Trophoblast cell (in vitro differentiated cells and primary cell): Measurements from ENCODE around the gene NUP93.
A peak's percentile ranks its signal among the peaks of the same experiment; 100 is the strongest.

Source experiments
- DNase-seq, 2 donors: peaks; one replicate each; pipeline ENCODE4 v3.0.0-alpha.2; 2016
- H2AFZ ChIP-seq: 2 replicates; pipeline ENCODE4 v1.6.1; 2013; ENCODE audit warnings: low read length, moderate library complexity, mild to moderate bottlenecking; ENCODE audit not compliant: insufficient read depth, poor library complexity
- H2AK5ac ChIP-seq: 2 replicates; pipeline ENCODE4 v1.6.1; 2013; ENCODE audit warnings: mild to moderate bottlenecking, low read length
- H2BK120ac ChIP-seq: 2 replicates; pipeline ENCODE4 v1.6.1; 2013; ENCODE audit warnings: low read length, mild to moderate bottlenecking, moderate library complexity; ENCODE audit not compliant: insufficient read depth, poor library complexity
- H2BK12ac ChIP-seq: 2 replicates; pipeline ENCODE4 v1.6.1; 2013; ENCODE audit warnings: mild to moderate bottlenecking, low read length, moderate library complexity
- H2BK5ac ChIP-seq: 2 replicates; pipeline ENCODE4 v1.6.1; 2013; ENCODE audit warnings: low read length, low read depth, moderate library complexity, mild to moderate bottlenecking; ENCODE audit not compliant: poor library complexity
- H3K14ac ChIP-seq: 2 replicates; pipeline ENCODE4 v1.6.1; 2013; ENCODE audit warnings: mild to moderate bottlenecking, low read length
- H3K18ac ChIP-seq: 2 replicates; pipeline ENCODE4 v1.6.1; 2013; ENCODE audit warnings: mild to moderate bottlenecking, low read length
- H3K23ac ChIP-seq: 2 replicates; pipeline ENCODE4 v1.6.1; 2013; ENCODE audit warnings: low read length
- H3K27ac ChIP-seq: 2 replicates; pipeline ENCODE4 v1.5.1; 2013; ENCODE audit warnings: low read depth, mild to moderate bottlenecking, inconsistent platforms, low read length, moderate library complexity
- H3K27me3 ChIP-seq: 2 replicates; pipeline ENCODE4 v1.6.1; 2013; ENCODE audit warnings: inconsistent platforms, mild to moderate bottlenecking, low read length, moderate library complexity; ENCODE audit not compliant: insufficient read depth
- H3K36me3 ChIP-seq, 2 experiments: 1 replicate in 1 of 2; 2 replicates in 1 of 2; pipeline ENCODE4 v1.6.1; 2013; ENCODE audit warnings: low read length in 2 of 2, mild to moderate bottlenecking in 2 of 2, moderate library complexity in 1 of 2; ENCODE audit not compliant: insufficient read depth in 2 of 2, control insufficient read depth in 1 of 2
- H3K4ac ChIP-seq: 2 replicates; pipeline ENCODE4 v1.6.1; 2013; ENCODE audit warnings: low read depth, mild to moderate bottlenecking, low read length, moderate library complexity
- H3K4me1 ChIP-seq, 2 experiments: 1 replicate in 1 of 2; 2 replicates in 1 of 2; pipeline ENCODE4 v1.6.1; 2013; ENCODE audit warnings: low read length in 2 of 2, mild to moderate bottlenecking in 2 of 2, moderate library complexity in 1 of 2; ENCODE audit not compliant: insufficient read depth in 2 of 2, control insufficient read depth in 1 of 2
- H3K4me2 ChIP-seq: 2 replicates; pipeline ENCODE4 v1.6.1; 2013; ENCODE audit warnings: inconsistent platforms, mild to moderate bottlenecking, low read length, moderate library complexity
- H3K4me3 ChIP-seq: 2 replicates; pipeline ENCODE4 v1.5.1; 2013; ENCODE audit warnings: mild to moderate bottlenecking, low read depth, low read length, inconsistent platforms
- H3K79me1 ChIP-seq: one replicate; pipeline ENCODE4 v1.6.1; 2013; ENCODE audit warnings: low read length
- H3K79me2 ChIP-seq: 2 replicates; pipeline ENCODE4 v1.6.1; 2013; ENCODE audit warnings: low read length, mild to moderate bottlenecking; ENCODE audit not compliant: control insufficient read depth, insufficient read depth, poor library complexity
- H3K9ac ChIP-seq: 2 replicates; pipeline ENCODE4 v1.6.1; 2013; ENCODE audit warnings: mild to moderate bottlenecking, low read length
- H3K9me3 ChIP-seq: 2 replicates; pipeline ENCODE4 v1.6.1; 2013; ENCODE audit warnings: low read depth, mild to moderate bottlenecking, control low read depth, inconsistent platforms, low read length; ENCODE audit not compliant: insufficient read depth
- H4K12ac ChIP-seq: 2 replicates; pipeline ENCODE4 v1.6.1; 2013; ENCODE audit warnings: low read depth, mild to moderate bottlenecking, low read length, moderate library complexity
- H4K8ac ChIP-seq: 2 replicates; pipeline ENCODE4 v1.6.1; 2013; ENCODE audit warnings: low read depth, mild to moderate bottlenecking, low read length, moderate library complexity
- H4K91ac ChIP-seq: one replicate; pipeline ENCODE4 v1.6.1; 2013; ENCODE audit warnings: low read depth, mild to moderate bottlenecking, low read length, moderate library complexity
- WGBS: extraction: QIAGEN DNeasy Blood & Tissue Kit; methylation state at CpG from one replicate; pipeline ENCODE4 v1.1.7; 2013; ENCODE audit warnings: missing lambda C conversion rate; ENCODE audit not compliant: insufficient read length, insufficient coverage; ENCODE audit errors: extremely low coverage; 5-methylcytosine and 5-hydroxymethylcytosine counted together

NUP93 gene

GRCh38 chr16:56864960-56865359, 135.0 kb downstream of the NUP93 start, which contains the start of gene SLC12A3:
Gene SLC12A3 (plus strand): TSS chr16:56865207. CDS start chr16:56865236, 29 bp downstream.
- no CpG with 5 or more reads among the region's 12 CpGs for WGBS
- H3K36me3 ChIP-seq: no peaks in the 10 kb centered on the region
- H4K8ac ChIP-seq: no peak within 1 kb of the TSS
- H3K14ac ChIP-seq: no peak within 1 kb of the TSS
- no peaks in the 10 kb centered on the region for H3K27me3 ChIP-seq
- no peak within 1 kb of the TSS for H2AFZ ChIP-seq
- H3K9ac ChIP-seq: no peak within 1 kb of the TSS
- H3K27ac ChIP-seq: no peak within 1 kb of the TSS
- no peak within 1 kb of the TSS for H3K4me3 ChIP-seq
- no peak within 1 kb of the TSS for H3K18ac ChIP-seq
- H4K91ac ChIP-seq: no peak within 1 kb of the TSS
- no peak within 1 kb of the TSS for H2AK5ac ChIP-seq
- H2BK5ac ChIP-seq: no peak within 1 kb of the TSS
- H3K23ac ChIP-seq: no peak within 1 kb of the TSS
- no peak within 1 kb of the TSS for H4K12ac ChIP-seq
- no peak within 1 kb of the TSS for H2BK12ac ChIP-seq
- no peak within 1 kb of the TSS for H3K4me2 ChIP-seq
- no peaks in the 10 kb centered on the region for H3K9me3 ChIP-seq
- no peak within 1 kb of the TSS for H2BK120ac ChIP-seq
- H3K4me1 ChIP-seq: peaks cover 7 to 17% of the 10 kb centered on the region in 2 experiments
- no peak within 1 kb of the TSS for H3K4ac ChIP-seq
- no peak for DNase-seq
- no peaks in the 10 kb centered on the region for H3K79me2 ChIP-seq
- peaks cover 4% of the 10 kb centered on the region for H3K79me1 ChIP-seq

DNA sequence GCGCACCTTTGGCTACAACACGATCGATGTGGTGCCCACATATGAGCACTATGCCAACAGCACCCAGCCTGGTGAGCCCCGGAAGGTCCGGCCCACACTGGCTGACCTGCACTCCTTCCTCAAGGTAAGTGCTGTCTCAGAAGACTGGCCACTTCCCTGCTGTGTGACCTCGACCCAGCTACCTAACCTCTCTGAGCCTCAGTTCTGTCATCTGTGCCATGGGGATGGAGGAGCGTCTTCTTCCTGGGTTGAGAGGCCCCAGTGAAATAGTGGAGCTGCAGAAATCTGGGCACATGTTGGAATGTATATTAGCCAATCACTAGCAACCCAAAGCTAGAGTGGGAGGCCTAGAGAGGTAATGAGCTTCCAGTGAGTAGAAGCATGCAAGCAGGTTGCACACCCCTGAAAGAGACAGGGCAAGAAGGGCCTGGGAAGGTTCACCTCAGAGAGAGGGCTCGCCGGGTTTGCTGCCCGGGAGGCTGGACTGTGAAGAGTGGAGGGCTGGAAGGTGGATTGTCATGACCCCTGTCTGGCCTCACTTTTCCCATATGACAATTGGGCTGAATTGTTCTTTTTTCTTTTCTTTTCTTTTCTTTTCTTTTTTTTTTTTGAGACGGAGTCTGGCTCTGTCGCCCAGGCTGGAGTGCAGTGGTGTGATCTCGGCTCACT, 135.6 kb downstream of the NUP93 start:
- Histone ChIP-seq H3K23ac (no peak overlapping the region), H2AFZ (no peak overlapping the region), H3K27ac (no peak overlapping the region), H3K4me1 (peaks cover 6 to 12% of the 10 kb centered on the region in 2 experiments), H3K36me3 (no peaks in the 10 kb centered on the region), H4K12ac (no peak overlapping the region), H3K9me3 (no peaks in the 10 kb centered on the region), H3K9ac (no peak overlapping the region), H3K4ac (no peak overlapping the region), H3K14ac (no peak overlapping the region), H3K18ac (no peak overlapping the region), H2BK120ac (no peak overlapping the region), H4K91ac (no peak overlapping the region), H2BK12ac (no peak overlapping the region), H2AK5ac (no peak overlapping the region), H2BK5ac (no peak overlapping the region), H3K4me2 (no peak overlapping the region), H3K4me3 (no peak overlapping the region), H3K79me2 (no peaks in the 10 kb centered on the region), H3K27me3 (no peaks in the 10 kb centered on the region), H3K79me1 (peaks cover 4% of the 10 kb centered on the region), H4K8ac (no peak overlapping the region)
- no CpG with 5 or more reads among the region's 13 CpGs for WGBS
- no peak for DNase-seq

DNA sequence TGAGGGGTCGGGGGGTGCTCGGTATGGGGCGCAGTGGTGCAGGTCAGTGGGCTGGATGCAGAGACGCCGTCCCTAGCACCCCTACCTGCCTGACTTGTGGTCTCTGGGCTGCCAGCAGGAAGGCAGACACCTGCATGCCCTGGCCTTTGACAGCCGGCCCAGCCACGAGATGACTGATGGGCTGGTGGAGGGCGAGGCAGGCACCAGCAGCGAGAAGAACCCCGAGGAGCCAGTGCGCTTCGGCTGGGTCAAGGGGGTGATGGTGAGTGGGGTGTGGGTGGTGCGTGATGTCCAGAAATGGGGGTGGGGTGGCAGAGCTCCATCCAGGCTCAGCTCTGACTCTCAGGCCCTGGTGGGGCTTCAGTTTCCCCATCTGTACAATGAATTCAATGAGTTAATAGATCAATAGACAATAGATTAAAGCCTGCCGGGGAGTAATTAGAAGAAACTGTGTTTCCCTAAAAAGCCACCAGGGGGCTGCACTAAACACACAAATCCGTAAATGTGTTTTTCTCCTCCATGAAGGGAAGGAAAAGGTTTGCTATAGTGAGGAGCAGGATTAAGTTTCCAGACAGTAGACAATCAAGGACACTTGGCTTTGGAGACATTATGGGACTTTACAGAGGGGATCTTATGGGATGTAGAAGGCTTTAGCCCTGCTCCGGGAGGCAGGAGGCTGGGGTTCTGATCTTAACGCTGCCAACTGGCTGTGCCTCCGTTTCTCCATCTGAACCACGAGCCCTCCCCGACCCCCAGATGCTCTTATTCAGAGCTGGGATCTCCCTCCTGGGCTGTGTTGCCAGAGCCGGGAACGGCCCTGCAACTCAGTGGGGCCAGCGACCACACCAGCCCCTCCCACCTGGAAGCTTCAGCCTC, 137.3 kb downstream of the NUP93 start:
- Histone ChIP-seq H3K4me2 (no peak overlapping the region), H2AK5ac (peak overlapping the region; percentile 80), H3K14ac (no peak overlapping the region), H3K4me1 (peaks cover 2 to 10% of the 10 kb centered on the region in 2 experiments), H3K4ac (no peak overlapping the region), H3K36me3 (no peaks in the 10 kb centered on the region), H2BK12ac (peak overlapping the region; percentile 45), H3K27me3 (no peaks in the 10 kb centered on the region), H2BK5ac (no peak overlapping the region), H3K27ac (no peak overlapping the region), H2AFZ (no peak overlapping the region), H3K9me3 (no peaks in the 10 kb centered on the region), H3K79me1 (no peaks in the 10 kb centered on the region), H3K4me3 (no peak overlapping the region), H2BK120ac (no peak overlapping the region), H3K18ac (no peak overlapping the region), H4K12ac (no peak overlapping the region), H3K79me2 (no peaks in the 10 kb centered on the region), H3K23ac (no peak overlapping the region), H4K91ac (no peak overlapping the region), H3K9ac (no peak overlapping the region), H4K8ac (no peak overlapping the region)
- peak in 1 of 2 donors; percentile 81 for DNase-seq
- no CpG with 5 or more reads among the region's 23 CpGs for WGBS

DNA sequence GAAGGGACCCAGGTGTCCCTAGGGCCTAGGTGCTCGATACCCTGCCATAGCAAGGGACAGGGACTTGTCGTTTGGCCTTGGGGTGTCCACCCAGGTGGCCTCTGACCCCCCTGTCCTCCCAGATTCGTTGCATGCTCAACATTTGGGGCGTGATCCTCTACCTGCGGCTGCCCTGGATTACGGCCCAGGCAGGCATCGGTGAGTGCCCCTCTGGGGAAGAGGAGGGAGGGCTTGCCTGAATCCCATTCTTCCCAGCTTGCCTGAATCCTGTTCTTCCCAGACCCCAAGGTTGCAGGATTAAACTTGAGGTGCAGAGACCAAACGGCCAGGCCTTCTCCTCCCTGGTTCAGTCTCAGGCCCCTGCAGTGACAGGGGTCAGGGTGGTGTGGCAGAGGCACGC, 138.2 kb downstream of the NUP93 start:
- no peak overlapping the region for H2BK120ac ChIP-seq
- H3K9me3 ChIP-seq: no peaks in the 10 kb centered on the region
- H2BK5ac ChIP-seq: no peak overlapping the region
- no peak overlapping the region for H3K9ac ChIP-seq
- WGBS: no CpG with 5 or more reads among the region's 9 CpGs
- no peak overlapping the region for H3K27ac ChIP-seq
- H3K14ac ChIP-seq: no peak overlapping the region
- H3K4me1 ChIP-seq: peaks cover 2 to 10% of the 10 kb centered on the region in 2 experiments
- no peaks in the 10 kb centered on the region for H3K27me3 ChIP-seq
- H3K4me3 ChIP-seq: no peak overlapping the region
- H4K12ac ChIP-seq: no peak overlapping the region
- no peak overlapping the region for H3K4ac ChIP-seq
- no peak overlapping the region for H3K18ac ChIP-seq
- H3K79me1 ChIP-seq: no peaks in the 10 kb centered on the region
- no peak for DNase-seq
- H3K79me2 ChIP-seq: no peaks in the 10 kb centered on the region
- H2AK5ac ChIP-seq: no peak overlapping the region
- H3K23ac ChIP-seq: no peak overlapping the region
- no peak overlapping the region for H3K4me2 ChIP-seq
- H4K8ac ChIP-seq: no peak overlapping the region
- no peaks in the 10 kb centered on the region for H3K36me3 ChIP-seq
- H2AFZ ChIP-seq: no peak overlapping the region
- no peak overlapping the region for H4K91ac ChIP-seq
- H2BK12ac ChIP-seq: no peak overlapping the region
